ENCODE results near the gene GULP1. TPM values are rescaled to one million over a fixed set of nuclear protein-coding genes. Genes with fewer than 3 reads are reported as not detected.

The GULP1 gene
- total and polyA plus RNA-seq, 10 of the 15 experiments (the other 5 are each of a cell fraction or from before 2014, with no cell fraction given): 0.02 to 1.3 (median 0.15) TPM; not detected in 5

DNA sequence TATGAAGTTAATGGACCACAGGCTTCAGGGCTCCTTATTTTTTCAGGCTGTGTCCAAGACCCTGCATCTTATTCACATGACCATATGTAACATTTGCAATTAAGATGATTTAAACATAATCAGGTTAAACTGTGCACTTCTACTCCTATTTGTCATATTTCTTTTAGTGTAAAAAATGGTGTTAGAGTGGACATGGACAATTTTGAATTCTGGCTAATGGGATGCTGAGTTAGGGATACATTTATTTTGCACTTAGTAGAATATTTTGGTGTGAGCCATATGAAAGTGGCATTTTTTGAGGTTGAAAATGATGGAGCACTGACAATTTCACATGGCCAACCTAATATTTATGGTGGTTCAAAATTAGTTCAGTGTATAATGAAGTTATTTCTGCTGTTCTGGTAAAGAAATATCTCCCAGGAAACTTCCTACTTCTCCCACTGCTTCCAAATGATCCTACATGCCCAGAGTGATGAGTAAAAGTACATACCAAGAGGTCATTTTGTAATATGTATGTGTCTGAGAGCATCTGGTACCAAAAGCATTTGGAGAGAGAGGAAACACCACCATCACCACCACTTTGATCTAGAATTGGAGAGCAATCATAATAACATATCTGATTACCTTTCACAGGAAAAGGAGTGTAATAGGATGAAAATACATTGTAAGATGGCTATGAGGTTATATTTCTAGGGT, 36.0 kb downstream of the GULP1 start (continued):
- TF ChIP-seq, protein P1, sequence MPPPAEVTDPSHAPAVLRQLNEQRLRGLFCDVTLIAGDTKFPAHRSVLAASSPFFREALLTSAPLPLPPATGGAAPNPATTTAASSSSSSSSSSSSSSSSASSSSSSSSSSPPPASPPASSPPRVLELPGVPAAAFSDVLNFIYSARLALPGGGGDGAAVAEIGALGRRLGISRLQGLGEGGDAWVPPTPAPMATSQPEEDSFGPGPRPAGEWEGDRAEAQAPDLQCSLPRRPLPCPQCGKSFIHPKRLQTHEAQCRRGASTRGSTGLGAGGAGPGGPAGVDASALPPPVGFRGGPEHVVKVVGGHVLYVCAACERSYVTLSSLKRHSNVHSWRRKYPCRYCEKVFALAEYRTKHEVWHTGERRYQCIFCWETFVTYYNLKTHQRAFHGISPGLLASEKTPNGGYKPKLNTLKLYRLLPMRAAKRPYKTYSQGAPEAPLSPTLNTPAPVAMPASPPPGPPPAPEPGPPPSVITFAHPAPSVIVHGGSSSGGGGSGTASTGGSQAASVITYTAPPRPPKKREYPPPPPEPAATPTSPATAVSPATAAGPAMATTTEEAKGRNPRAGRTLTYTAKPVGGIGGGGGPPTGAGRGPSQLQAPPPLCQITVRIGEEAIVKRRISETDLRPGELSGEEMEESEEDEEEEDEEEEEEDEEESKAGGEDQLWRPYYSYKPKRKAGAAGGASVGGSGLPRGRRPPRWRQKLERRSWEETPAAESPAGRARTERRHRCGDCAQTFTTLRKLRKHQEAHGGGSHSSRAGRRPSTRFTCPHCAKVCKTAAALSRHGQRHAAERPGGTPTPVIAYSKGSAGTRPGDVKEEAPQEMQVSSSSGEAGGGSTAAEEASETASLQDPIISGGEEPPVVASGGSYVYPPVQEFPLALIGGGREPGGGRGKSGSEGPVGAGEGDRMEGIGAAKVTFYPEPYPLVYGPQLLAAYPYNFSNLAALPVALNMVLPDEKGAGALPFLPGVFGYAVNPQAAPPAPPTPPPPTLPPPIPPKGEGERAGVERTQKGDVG (CRISPR knock-in tag; IDR thresholded peaks at IDR 0.05): no peak
- no peak for TF ChIP-seq RELA (IDR thresholded peaks at IDR 0.05; ENCODE audit: borderline replicate concordance, partially characterized antibody)
- TF ChIP-seq, protein P2, sequence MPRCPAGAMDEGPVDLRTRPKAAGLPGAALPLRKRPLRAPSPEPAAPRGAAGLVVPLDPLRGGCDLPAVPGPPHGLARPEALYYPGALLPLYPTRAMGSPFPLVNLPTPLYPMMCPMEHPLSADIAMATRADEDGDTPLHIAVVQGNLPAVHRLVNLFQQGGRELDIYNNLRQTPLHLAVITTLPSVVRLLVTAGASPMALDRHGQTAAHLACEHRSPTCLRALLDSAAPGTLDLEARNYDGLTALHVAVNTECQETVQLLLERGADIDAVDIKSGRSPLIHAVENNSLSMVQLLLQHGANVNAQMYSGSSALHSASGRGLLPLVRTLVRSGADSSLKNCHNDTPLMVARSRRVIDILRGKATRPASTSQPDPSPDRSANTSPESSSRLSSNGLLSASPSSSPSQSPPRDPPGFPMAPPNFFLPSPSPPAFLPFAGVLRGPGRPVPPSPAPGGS (IDR thresholded peaks at IDR 0.05; ENCODE audit: borderline replicate concordance, insufficient read depth, low read depth, low read length, poor library complexity, severe bottlenecking): no peak
- TF ChIP-seq RFX5 (IDR thresholded peaks at IDR 0.05; ENCODE audit: low read depth, low read length): no peak
- TF ChIP-seq SREBF1 (IDR thresholded peaks at IDR 0.05; ENCODE audit: low read length): no peak
- TF ChIP-seq TBL1XR1 (IDR thresholded peaks at IDR 0.05; ENCODE audit: low read depth, low read length): no peak

GRCh38 chr2:188328419-188328818, 36.7 kb downstream of the GULP1 start:
- Histone ChIP-seq H3K36me3 (ENCODE audit: control insufficient read depth in 2 of 2, insufficient read depth in 2 of 2, low read length in 1 of 2) (no peaks in the 10 kb centered on the region), H3K9me3 (replicated peaks; ENCODE audit: control insufficient read depth, insufficient read depth, low read length) (no peaks in the 10 kb centered on the region), H3K27me3 (replicated peaks in 1 of 2; ENCODE audit: control insufficient read depth in 2 of 2, insufficient read depth in 2 of 2, low read length in 1 of 2) (no peaks in the 10 kb centered on the region; a peak in 1 of 4 replicates), H3K4me1 (ENCODE audit: control insufficient read depth, insufficient read depth, low read length) (no peaks in the 10 kb centered on the region), H3K79me2 (ENCODE audit: control insufficient read depth, insufficient read depth, low read length) (no peaks in the 10 kb centered on the region), H3K27ac (ENCODE audit: control insufficient read depth, insufficient read depth) (no peak overlapping the region), H4K20me1 (ENCODE audit: control insufficient read depth, insufficient read depth) (no peaks in the 10 kb centered on the region), H3K9ac (ENCODE audit: control insufficient read depth, insufficient read depth, low read length) (no peak overlapping the region), H3K4me3 (no peak overlapping the region), H3K4me2 (ENCODE audit: control insufficient read depth, insufficient read depth) (no peak overlapping the region), H2AFZ (ENCODE audit: control insufficient read depth, low read depth, low read length) (no peak overlapping the region)
- in situ Hi-C loops (cut with MboI) (no loop called here), intact Hi-C loops (cut with micrococcal nuclease; ENCODE audit: unreplicated experiment) (no loop called here)
- BruUV-seq (replicated peaks): no TSS peak
- ChIA-PET CTCF (interaction anchor here (0.7 kb wide), 1 partner anchor 1426 kb away, joined by 5 read pairs; no protein-coding TSS in a partner anchor), RAD21 (ENCODE audit: unreplicated experiment) (no interaction called here), SMC1A (ENCODE audit: uncharacterized antibody, unreplicated experiment) (no interaction called here), POLR2A (no interaction called here)
- 0% methylated on average over 1 of the region's 1 CpG for WGBS (ENCODE audit: insufficient coverage, insufficient replicate concordance, low lambda C conversion rate, missing lambda C conversion rate)
- no peak for FAIRE-seq
- no peak for DNase-seq (ENCODE audit: low read depth, low spot score)
- ATAC-seq: no peak
- no peak for TF ChIP-seq SRF (IDR thresholded peaks at IDR 0.05; ENCODE audit: low read depth in 2 of 2, low read length in 2 of 2)
- TF ChIP-seq IKZF2 (IDR thresholded peaks at IDR 0.05): no peak
- TF ChIP-seq HDGF (IDR thresholded peaks at IDR 0.05): no peak
- TF ChIP-seq, protein P3, sequence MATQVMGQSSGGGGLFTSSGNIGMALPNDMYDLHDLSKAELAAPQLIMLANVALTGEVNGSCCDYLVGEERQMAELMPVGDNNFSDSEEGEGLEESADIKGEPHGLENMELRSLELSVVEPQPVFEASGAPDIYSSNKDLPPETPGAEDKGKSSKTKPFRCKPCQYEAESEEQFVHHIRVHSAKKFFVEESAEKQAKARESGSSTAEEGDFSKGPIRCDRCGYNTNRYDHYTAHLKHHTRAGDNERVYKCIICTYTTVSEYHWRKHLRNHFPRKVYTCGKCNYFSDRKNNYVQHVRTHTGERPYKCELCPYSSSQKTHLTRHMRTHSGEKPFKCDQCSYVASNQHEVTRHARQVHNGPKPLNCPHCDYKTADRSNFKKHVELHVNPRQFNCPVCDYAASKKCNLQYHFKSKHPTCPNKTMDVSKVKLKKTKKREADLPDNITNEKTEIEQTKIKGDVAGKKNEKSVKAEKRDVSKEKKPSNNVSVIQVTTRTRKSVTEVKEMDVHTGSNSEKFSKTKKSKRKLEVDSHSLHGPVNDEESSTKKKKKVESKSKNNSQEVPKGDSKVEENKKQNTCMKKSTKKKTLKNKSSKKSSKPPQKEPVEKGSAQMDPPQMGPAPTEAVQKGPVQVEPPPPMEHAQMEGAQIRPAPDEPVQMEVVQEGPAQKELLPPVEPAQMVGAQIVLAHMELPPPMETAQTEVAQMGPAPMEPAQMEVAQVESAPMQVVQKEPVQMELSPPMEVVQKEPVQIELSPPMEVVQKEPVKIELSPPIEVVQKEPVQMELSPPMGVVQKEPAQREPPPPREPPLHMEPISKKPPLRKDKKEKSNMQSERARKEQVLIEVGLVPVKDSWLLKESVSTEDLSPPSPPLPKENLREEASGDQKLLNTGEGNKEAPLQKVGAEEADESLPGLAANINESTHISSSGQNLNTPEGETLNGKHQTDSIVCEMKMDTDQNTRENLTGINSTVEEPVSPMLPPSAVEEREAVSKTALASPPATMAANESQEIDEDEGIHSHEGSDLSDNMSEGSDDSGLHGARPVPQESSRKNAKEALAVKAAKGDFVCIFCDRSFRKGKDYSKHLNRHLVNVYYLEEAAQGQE (IDR thresholded peaks at IDR 0.05; ENCODE audit: low read depth, low read length): no peak
- TF ChIP-seq NR2C1 (IDR thresholded peaks at IDR 0.05): no peak
